ENCODE measurements around the gene MAST2.

GRCh38 chr1:45994423-45994822, 191.0 kb downstream of the MAST2 start:
- TF ChIP-seq CTCF (IDR thresholded peaks at IDR 0.05; ENCODE audit: low read length): no peak
- TF ChIP-seq EZH2 (IDR thresholded peaks at IDR 0.05; ENCODE audit: borderline replicate concordance, low read length): no peak

Data from OCI-LY1 (cell line).